Activated T-helper 1 cell treated with Interleukin-2 at 50 U/mL for 16 hours (primary cell): ENCODE data around the gene PGC.
"Not testable (repeated sequence)": the region's sequence is repeated elsewhere in the genome, so short reads cannot be mapped to it uniquely, and the experiment has no call there.

Experiments
- DNase-seq: peaks from one replicate; pipeline ENCODE4 v3.0.0-alpha.2; 2020; ENCODE audit warnings: low read depth

The PGC gene

GRCh38 chr6:41775293-41775882, 28.2 kb upstream of the PGC start:
- DNase-seq, result no peak

- DNase-seq, result no peak
Measured at GRCh38 chr6:41774841-41775240, 27.6 kb upstream of the PGC start.

GRCh38 chr6:41771058-41771983, 24.1 kb upstream of the PGC start:
- DNase-seq, result no peak

- no peak for DNase-seq
Measured at GRCh38 chr6:41770381-41771057, 23.3 kb upstream of the PGC start.

GRCh38 chr6:41769376-41769775, 22.2 kb upstream of the PGC start:
- DNase-seq, result no peak

- DNase-seq, result no peak
Measured at GRCh38 chr6:41768545-41769308, 21.5 kb upstream of the PGC start.

- DNase-seq, result no peak
Measured at GRCh38 chr6:41767112-41767833, 20.1 kb upstream of the PGC start.

GRCh38 chr6:41766043-41766664, 19.0 kb upstream of the PGC start:
- DNase-seq, result not testable (repeated sequence)

GRCh38 chr6:41763470-41763869, 16.3 kb upstream of the PGC start:
- DNase-seq, result no peak

- no peak for DNase-seq
Measured at GRCh38 chr6:41759905-41760579, 12.8 kb upstream of the PGC start.

GRCh38 chr6:41759106-41759904, 12.1 kb upstream of the PGC start:
- no peak for DNase-seq

- no peak for DNase-seq
Measured at GRCh38 chr6:41758641-41759035, 11.4 kb upstream of the PGC start.

- DNase-seq, result no peak
Measured at GRCh38 chr6:41757931-41758640, 10.9 kb upstream of the PGC start.

GRCh38 chr6:41757271-41757670, 10.1 kb upstream of the PGC start:
- no peak for DNase-seq

GRCh38 chr6:41756354-41756753, 9.2 kb upstream of the PGC start:
- DNase-seq, result no peak

GRCh38 chr6:41755895-41756294, 8.7 kb upstream of the PGC start:
- no peak for DNase-seq

- no peak for DNase-seq
Measured at GRCh38 chr6:41750374-41750773, 3.2 kb upstream of the PGC start.

- no peak for DNase-seq
Measured at GRCh38 chr6:41748542-41748941, 1.3 kb upstream of the PGC start.

- DNase-seq, result no peak
Measured at GRCh38 chr6:41748102-41748477, 893 bp upstream of the PGC start.
